Measurements from ENCODE around the gene CLIP1.
"Not testable (repeated sequence)": the region's sequence is repeated elsewhere in the genome, so short reads cannot be mapped to it uniquely, and the experiment has no call there.

The CLIP1 gene

DNA sequence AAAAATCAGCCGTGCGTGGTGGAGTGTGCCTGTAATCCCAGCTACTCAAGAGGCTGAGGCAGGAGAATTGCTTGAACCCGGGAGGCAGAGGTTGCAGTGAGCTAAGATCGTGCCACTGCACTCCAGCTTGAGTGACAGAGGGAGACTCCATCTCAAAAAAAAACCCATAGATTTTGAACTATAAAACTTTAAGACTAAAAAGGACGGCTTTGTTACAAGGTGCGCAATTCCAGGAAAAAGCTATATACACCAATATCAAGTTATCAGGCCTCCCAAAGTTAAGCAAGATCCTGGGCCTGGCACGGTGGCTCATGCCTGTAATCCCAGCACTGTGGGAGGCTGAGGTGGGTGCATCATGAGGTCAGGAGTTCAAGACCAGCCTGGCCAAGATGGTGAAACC lies 6.8 kb downstream of the CLIP1 start:
- H3K9ac ChIP-seq (ENCODE audit: low read length in 5 of 5); H3K27ac ChIP-seq (ENCODE audit: low read depth, low read length); H3K27me3 ChIP-seq (ENCODE audit: control insufficient read depth in 5 of 5, insufficient read depth in 4 of 5, low read length in 5 of 5); H3K36me3 ChIP-seq (ENCODE audit: control insufficient read depth in 5 of 5, insufficient read depth in 5 of 5, low read length in 5 of 5); H3K9me3 ChIP-seq (ENCODE audit: control insufficient read depth in 5 of 5, low read length in 5 of 5); H3K4me3 ChIP-seq (ENCODE audit: low read depth in 1 of 5, low read length in 5 of 5): not testable (repeated sequence)
- H3K4me1 ChIP-seq (ENCODE audit: control insufficient read depth in 5 of 5, insufficient read depth in 5 of 5, low read length in 5 of 5) = peaks cover 2 to 26% (median 25%) of the 10 kb centered on the region in 5 donors

DNA sequence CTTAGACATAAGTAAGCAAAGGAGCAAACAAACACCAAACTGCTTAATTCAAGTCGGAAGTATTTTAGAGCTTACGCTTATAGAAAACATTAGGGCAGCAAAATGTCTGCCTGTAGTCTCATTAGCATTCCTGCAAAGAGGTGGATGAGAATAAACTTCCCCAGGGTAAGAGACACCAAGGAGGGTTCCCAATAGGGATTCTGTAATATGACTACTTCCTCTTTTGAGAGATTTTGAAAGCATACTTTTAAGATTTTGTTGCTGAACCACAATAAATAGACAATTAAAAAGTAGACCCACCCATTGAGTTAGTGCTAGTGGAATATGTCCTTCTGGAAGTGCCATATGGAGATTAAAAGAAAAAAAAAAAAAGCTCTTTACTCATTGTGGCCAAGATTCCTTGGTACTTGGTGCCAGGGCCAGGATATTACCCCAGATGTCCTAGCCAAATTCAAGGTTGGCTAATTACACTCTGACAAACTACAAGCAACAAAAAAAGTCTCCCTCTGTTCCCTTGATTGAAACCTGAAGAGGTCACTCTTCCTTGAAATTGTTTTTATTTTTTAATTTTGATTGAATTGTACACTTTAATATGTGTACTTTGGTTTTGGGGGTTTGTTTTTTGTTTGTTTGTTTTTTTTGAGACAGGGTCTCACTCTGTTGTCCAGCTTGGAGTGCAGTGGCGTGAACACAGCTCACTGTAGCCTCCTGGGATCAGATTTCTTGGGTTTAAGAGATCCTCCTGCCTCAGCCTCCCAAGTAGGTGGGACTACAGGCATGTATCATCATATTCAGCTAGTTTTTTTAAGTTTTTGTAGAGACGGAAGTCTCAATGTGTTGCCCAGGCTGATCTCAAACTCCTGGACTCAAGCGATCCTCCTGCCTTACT lies 8.7 kb downstream of the CLIP1 start:
- H3K9ac ChIP-seq (ENCODE audit: low read length in 5 of 5) = peak overlapping the region in 2 of 5 donors; percentile 19 to 51
- no peaks in the 10 kb centered on the region for H3K36me3 ChIP-seq (ENCODE audit: control insufficient read depth in 5 of 5, insufficient read depth in 5 of 5, low read length in 5 of 5)
- peak overlapping the region; percentile 50 for H3K27ac ChIP-seq (ENCODE audit: low read depth, low read length)
- no peak overlapping the region for H3K4me3 ChIP-seq (ENCODE audit: low read depth in 1 of 5, low read length in 5 of 5)
- H3K27me3 ChIP-seq (ENCODE audit: control insufficient read depth in 5 of 5, insufficient read depth in 4 of 5, low read length in 5 of 5) = no peaks in the 10 kb centered on the region
- peaks cover 2 to 22% (median 20%) of the 10 kb centered on the region in 5 donors for H3K4me1 ChIP-seq (ENCODE audit: control insufficient read depth in 5 of 5, insufficient read depth in 5 of 5, low read length in 5 of 5)
- H3K9me3 ChIP-seq (ENCODE audit: control insufficient read depth in 5 of 5, low read length in 5 of 5) = no peaks in the 10 kb centered on the region

DNA sequence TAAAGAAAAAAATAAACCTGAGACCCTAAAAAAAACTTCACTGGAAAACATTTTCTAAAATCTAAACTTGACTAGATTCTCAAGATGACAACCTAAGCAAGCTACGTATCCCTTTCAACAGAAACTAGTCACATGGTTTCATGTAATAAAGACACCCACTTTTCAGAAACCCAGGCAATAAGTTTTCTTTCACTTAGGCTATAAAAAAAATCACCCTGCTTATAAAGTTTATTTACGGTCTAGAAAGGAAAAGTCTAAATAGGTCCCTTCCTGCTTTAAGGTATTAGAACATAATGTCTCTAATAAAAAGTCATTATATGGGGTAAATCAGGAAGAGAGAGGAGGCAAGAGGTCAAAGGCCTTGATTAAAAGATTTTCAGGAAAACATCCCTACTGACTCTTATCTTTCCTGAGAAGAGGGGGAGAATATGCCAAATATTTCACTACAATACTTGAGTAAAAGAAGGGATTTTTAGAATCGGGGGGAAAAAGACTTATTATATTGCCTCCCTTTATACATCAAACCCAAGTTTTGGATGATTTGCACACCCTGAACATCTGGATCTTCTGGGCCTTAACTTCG lies 9.5 kb downstream of the CLIP1 start:
- no peaks in the 10 kb centered on the region for H3K9me3 ChIP-seq (ENCODE audit: control insufficient read depth in 5 of 5, low read length in 5 of 5)
- peak overlapping the region in 3 of 5 donors; percentile 19 to 51 (median 41) for H3K9ac ChIP-seq (ENCODE audit: low read length in 5 of 5)
- H3K27ac ChIP-seq (ENCODE audit: low read depth, low read length) = peak overlapping the region; percentile 50
- H3K36me3 ChIP-seq (ENCODE audit: control insufficient read depth in 5 of 5, insufficient read depth in 5 of 5, low read length in 5 of 5) = no peaks in the 10 kb centered on the region
- peaks cover 2 to 22% (median 20%) of the 10 kb centered on the region in 5 donors for H3K4me1 ChIP-seq (ENCODE audit: control insufficient read depth in 5 of 5, insufficient read depth in 5 of 5, low read length in 5 of 5)
- H3K27me3 ChIP-seq (ENCODE audit: control insufficient read depth in 5 of 5, insufficient read depth in 4 of 5, low read length in 5 of 5) = no peaks in the 10 kb centered on the region
- H3K4me3 ChIP-seq (ENCODE audit: low read depth in 1 of 5, low read length in 5 of 5) = no peak overlapping the region

DNA sequence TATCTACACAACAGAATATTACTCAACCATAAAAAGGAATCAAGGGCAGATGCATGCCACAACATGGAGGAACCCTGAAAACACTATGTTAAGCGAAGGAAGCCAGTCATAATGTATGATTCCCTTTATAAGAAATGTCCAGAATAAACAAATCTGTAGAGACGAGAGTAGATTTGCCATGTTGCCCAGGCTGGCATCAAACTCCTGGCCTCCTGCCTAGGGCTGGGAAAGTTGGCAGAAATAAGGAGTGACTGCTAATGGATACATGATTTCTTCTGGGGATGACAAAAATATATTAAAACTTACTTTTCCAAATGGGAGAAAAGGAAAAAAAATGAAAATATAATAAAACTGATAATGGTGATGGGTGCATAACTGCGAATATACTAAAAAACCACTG lies 10.9 kb downstream of the CLIP1 start:
- no peaks in the 10 kb centered on the region for H3K9me3 ChIP-seq (ENCODE audit: control insufficient read depth in 5 of 5, low read length in 5 of 5)
- peak overlapping the region; percentile 23 for H3K27ac ChIP-seq (ENCODE audit: low read depth, low read length)
- peaks cover 2 to 31% (median 22%) of the 10 kb centered on the region in 5 donors for H3K4me1 ChIP-seq (ENCODE audit: control insufficient read depth in 5 of 5, insufficient read depth in 5 of 5, low read length in 5 of 5)
- no peak overlapping the region for H3K9ac ChIP-seq (ENCODE audit: low read length in 5 of 5)
- H3K27me3 ChIP-seq (ENCODE audit: control insufficient read depth in 5 of 5, insufficient read depth in 4 of 5, low read length in 5 of 5) = no peaks in the 10 kb centered on the region
- H3K36me3 ChIP-seq (ENCODE audit: control insufficient read depth in 5 of 5, insufficient read depth in 5 of 5, low read length in 5 of 5) = no peaks in the 10 kb centered on the region
- no peak overlapping the region for H3K4me3 ChIP-seq (ENCODE audit: low read depth in 1 of 5, low read length in 5 of 5)

DNA sequence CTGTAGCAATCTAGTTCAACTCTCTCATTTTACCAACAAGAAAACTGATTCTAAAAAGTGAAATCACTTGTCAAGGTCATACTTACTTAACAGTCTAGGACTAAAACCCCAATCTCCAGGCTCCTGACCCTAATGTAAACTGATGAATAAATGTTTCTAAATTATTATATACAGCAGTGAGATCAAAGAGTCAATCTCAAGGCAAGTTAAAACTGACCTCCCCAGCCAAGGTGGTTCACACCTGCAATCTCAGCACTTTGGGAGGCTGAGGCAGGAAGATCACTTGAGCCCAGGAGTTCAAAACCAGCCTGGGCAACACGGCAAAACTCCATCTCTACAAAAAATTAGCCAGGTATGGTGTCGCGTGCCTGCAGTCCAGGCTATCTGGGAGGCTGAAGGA lies 15.3 kb downstream of the CLIP1 start:
- Histone ChIP-seq H3K27ac (ENCODE audit: low read depth, low read length) (peak overlapping the region; percentile 21), H3K27me3 (ENCODE audit: control insufficient read depth in 5 of 5, insufficient read depth in 4 of 5, low read length in 5 of 5) (no peaks in the 10 kb centered on the region), H3K4me3 (ENCODE audit: low read depth in 1 of 5, low read length in 5 of 5) (no peak overlapping the region), H3K9me3 (ENCODE audit: control insufficient read depth in 5 of 5, low read length in 5 of 5) (no peaks in the 10 kb centered on the region), H3K4me1 (ENCODE audit: control insufficient read depth in 5 of 5, insufficient read depth in 5 of 5, low read length in 5 of 5) (peaks cover 2 to 20% (median 10%) of the 10 kb centered on the region in 5 donors), H3K36me3 (ENCODE audit: control insufficient read depth in 5 of 5, insufficient read depth in 5 of 5, low read length in 5 of 5) (peaks cover 0 to 4% (median 0%) of the 10 kb centered on the region in 5 donors), H3K9ac (ENCODE audit: low read length in 5 of 5) (no peak overlapping the region)

DNA sequence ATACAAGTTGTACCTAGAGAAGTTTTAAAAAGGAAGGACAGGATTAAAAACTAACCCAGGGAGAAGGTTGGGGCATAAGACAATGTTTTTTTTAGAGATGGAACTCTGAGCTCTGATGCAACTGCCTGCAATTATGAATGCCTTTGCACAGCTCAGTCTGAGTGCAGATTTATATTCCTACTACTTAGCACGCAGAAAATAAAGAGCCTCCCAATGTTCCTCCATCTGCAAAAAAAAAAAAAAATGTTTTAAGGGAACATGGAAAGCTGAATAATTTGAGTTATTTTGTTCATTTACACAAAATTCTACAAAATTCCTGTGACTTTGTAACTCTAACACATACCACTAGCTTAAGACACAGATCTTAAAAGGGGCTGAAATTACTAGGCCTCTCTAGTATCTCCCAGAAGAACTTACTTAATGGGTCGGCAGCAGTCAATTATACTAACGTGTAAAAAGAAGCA lies 15.7 kb downstream of the CLIP1 start:
- no peak overlapping the region for H3K4me3 ChIP-seq (ENCODE audit: low read depth in 1 of 5, low read length in 5 of 5)
- peak overlapping the region; percentile 21 for H3K27ac ChIP-seq (ENCODE audit: low read depth, low read length)
- H3K27me3 ChIP-seq (ENCODE audit: control insufficient read depth in 5 of 5, insufficient read depth in 4 of 5, low read length in 5 of 5) = no peaks in the 10 kb centered on the region
- H3K9ac ChIP-seq (ENCODE audit: low read length in 5 of 5) = no peak overlapping the region
- peaks cover 0 to 4% (median 0%) of the 10 kb centered on the region in 5 donors for H3K36me3 ChIP-seq (ENCODE audit: control insufficient read depth in 5 of 5, insufficient read depth in 5 of 5, low read length in 5 of 5)
- H3K9me3 ChIP-seq (ENCODE audit: control insufficient read depth in 5 of 5, low read length in 5 of 5) = no peaks in the 10 kb centered on the region
- H3K4me1 ChIP-seq (ENCODE audit: control insufficient read depth in 5 of 5, insufficient read depth in 5 of 5, low read length in 5 of 5) = peaks cover 2 to 19% (median 10%) of the 10 kb centered on the region in 5 donors

DNA sequence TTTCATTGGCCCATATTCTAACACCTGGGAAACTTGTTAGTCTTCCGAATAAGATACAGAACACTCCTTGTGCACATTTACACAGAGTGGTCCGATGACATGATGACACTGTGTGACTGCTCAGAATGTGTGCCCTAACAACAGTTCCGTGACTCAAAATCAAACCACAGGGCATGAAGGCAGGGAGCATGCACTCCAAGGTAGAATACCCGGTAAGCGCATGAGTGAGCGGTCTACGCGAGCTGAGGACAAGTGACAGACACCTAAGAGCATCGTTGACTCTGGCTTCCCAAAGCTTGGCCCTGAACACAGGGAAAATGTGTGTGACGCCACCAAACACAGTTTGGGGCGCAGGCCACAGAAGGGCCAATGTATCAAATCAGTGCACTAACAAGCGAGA lies 18.6 kb downstream of the CLIP1 start:
- Histone ChIP-seq H3K4me1 (ENCODE audit: control insufficient read depth in 5 of 5, insufficient read depth in 5 of 5, low read length in 5 of 5) (peaks cover 5 to 30% (median 18%) of the 10 kb centered on the region in 5 donors), H3K9me3 (ENCODE audit: control insufficient read depth in 5 of 5, low read length in 5 of 5) (no peaks in the 10 kb centered on the region), H3K27me3 (ENCODE audit: control insufficient read depth in 5 of 5, insufficient read depth in 4 of 5, low read length in 5 of 5) (no peaks in the 10 kb centered on the region), H3K4me3 (ENCODE audit: low read depth in 1 of 5, low read length in 5 of 5) (no peak overlapping the region), H3K36me3 (ENCODE audit: control insufficient read depth in 5 of 5, insufficient read depth in 5 of 5, low read length in 5 of 5) (peaks cover 0 to 4% (median 0%) of the 10 kb centered on the region in 5 donors), H3K27ac (ENCODE audit: low read depth, low read length) (no peak overlapping the region), H3K9ac (ENCODE audit: low read length in 5 of 5) (no peak overlapping the region)

DNA sequence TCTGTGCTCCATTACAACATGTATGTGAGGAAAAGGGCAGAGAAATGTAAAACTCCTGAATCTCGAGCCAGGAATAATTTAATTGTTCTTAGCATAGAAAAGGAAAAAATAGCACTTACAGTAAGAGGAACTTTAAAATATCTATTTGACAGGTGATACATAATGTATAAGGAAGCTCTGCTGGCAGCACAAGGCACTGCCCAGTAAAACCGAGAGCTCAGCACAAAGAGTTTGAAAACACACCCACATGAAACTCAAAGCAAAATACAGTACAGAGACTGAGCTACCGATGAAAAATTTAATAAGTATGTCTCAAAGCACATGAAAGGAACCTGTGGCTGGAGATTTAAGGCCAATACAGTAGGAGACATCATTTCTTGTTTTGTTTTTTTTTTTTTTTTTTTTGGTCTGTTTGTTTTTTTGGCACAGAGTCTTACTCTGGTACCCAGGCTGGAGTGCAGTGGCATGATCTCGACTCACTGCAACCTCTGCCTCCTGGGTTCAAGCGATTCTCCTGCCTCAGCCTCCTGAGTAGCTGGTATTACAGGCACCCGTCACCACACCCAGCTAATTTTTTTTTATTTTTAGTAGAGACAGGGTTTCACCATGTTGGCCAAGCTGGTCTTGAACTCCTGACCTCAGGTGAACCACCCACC lies 19.2 kb downstream of the CLIP1 start:
- H3K36me3 ChIP-seq (ENCODE audit: control insufficient read depth in 5 of 5, insufficient read depth in 5 of 5, low read length in 5 of 5) = peaks cover 0 to 4% (median 0%) of the 10 kb centered on the region in 5 donors
- peaks cover 5 to 30% (median 18%) of the 10 kb centered on the region in 5 donors for H3K4me1 ChIP-seq (ENCODE audit: control insufficient read depth in 5 of 5, insufficient read depth in 5 of 5, low read length in 5 of 5)
- no peaks in the 10 kb centered on the region for H3K9me3 ChIP-seq (ENCODE audit: control insufficient read depth in 5 of 5, low read length in 5 of 5)
- H3K9ac ChIP-seq (ENCODE audit: low read length in 5 of 5) = no peak overlapping the region
- no peak overlapping the region for H3K4me3 ChIP-seq (ENCODE audit: low read depth in 1 of 5, low read length in 5 of 5)
- H3K27ac ChIP-seq (ENCODE audit: low read depth, low read length) = no peak overlapping the region
- H3K27me3 ChIP-seq (ENCODE audit: control insufficient read depth in 5 of 5, insufficient read depth in 4 of 5, low read length in 5 of 5) = no peaks in the 10 kb centered on the region

DNA sequence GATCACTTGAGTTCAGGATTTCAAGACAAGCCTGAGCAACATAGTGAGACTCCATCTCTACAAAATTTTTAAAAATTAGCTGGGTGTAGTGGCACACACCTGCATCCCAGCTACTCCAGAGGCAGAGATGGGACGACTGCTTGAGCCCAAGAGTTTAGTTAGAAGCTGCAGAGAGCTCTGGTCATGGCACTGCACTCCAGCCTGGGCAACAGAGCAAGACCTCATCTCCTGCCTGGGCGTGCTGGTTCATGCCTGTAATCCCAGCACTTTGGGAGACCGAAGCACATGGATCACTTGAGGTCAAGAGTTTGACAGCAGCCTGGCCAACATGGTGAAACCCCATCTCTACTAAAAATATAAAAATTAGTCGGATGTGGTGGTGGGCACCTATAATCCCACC lies 20.2 kb downstream of the CLIP1 start:
- Histone ChIP-seq H3K36me3 (ENCODE audit: control insufficient read depth in 5 of 5, insufficient read depth in 5 of 5, low read length in 5 of 5) (peaks cover 0 to 4% (median 0%) of the 10 kb centered on the region in 5 donors), H3K4me3 (ENCODE audit: low read depth in 1 of 5, low read length in 5 of 5) (no peak overlapping the region), H3K9ac (ENCODE audit: low read length in 5 of 5) (no peak overlapping the region), H3K27me3 (ENCODE audit: control insufficient read depth in 5 of 5, insufficient read depth in 4 of 5, low read length in 5 of 5) (no peaks in the 10 kb centered on the region), H3K27ac (ENCODE audit: low read depth, low read length) (no peak overlapping the region), H3K4me1 (ENCODE audit: control insufficient read depth in 5 of 5, insufficient read depth in 5 of 5, low read length in 5 of 5) (peaks cover 5 to 29% (median 16%) of the 10 kb centered on the region in 5 donors), H3K9me3 (ENCODE audit: control insufficient read depth in 5 of 5, low read length in 5 of 5) (no peaks in the 10 kb centered on the region)

Data from subcutaneous abdominal adipose tissue (tissue), 5 donors.